ENCODE data around the gene PAFAH1B2.
"Not testable (repeated sequence)": the region's sequence is repeated elsewhere in the genome, so short reads cannot be mapped to it uniquely, and the experiment has no call there.

Gene PAFAH1B2

DNA sequence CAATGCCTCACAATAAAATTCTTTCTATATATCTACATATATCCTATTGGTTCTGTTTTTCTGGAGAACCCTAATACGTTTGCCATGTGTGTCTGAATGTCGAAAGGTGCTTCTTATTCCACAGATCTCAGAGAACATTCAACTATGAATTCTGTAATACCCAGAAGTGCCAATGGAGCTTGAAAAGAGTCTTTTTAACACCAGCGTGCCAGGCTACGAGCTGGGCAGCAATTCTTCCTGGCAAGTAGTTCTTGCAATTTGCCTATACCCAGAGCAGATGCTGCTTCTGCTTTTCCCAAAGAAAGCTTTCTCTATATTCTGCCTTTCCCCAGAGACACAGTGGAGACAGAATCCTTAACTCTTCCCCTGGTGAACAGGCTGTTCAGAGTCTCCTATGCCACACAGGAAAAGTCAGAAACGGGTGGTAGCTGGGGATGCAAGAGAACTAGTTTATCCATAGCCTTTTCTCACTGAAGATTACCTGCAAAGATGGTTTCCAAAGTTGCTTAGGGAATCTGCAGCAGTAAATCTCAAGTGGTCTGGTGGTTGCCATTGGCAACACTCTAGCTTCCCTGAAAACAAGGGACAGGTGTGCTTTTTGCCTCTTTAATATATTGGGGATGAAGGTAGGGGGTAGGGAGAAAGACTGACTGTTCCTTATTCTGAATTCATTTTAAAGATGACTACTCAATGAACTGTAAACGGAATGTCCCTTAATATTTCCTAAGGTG is 16.8 kb upstream of the PAFAH1B2 start:
- DNase-seq (ENCODE audit: low spot score): no peak

GRCh38 chr11:117128289-117128688 is 15.8 kb upstream of the PAFAH1B2 start:
- DNase-seq (ENCODE audit: low spot score): no peak

DNA sequence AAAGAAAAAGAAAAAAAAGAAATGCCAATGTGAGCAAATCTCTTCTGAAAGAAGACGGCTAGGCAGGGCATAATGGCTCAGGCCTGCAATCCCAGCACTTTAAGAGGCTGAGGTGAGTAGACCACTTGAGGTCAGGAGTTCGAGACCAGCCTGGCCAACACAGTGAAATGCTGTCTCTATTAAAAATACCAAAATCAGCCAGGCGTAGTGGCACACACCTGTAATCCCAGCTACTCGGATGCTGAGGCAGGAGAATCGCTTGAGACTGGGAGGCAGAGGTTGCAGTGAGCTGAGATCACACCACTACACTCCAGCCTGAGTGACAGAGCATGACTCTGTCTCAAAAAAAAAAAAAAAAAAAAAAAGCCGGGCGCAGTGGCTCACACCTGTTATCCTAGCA is 13.7 kb upstream of the PAFAH1B2 start:
- not testable (repeated sequence) for DNase-seq (ENCODE audit: low spot score)

- no peak for DNase-seq (ENCODE audit: low spot score)
Measured at GRCh38 chr11:117130879-117131278, 13.2 kb upstream of the PAFAH1B2 start.

DNA sequence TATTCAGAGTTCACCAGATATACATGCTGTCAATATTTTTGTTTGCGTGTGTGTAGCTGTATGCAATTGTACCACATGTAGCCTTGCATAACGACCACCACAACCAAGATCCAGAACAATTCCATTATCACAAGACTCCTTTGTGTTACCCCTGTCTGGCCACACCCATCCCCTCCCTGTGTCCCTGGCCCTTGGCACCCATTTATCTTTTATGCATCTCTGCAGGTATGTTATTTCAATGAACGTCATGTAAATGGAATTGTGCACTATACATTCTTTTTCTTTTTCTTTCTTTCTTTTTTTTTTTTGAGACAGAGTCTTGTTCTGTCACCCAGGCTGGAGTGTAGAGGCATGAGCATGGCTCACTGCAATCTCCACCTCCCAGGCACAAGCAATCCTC is 9.7 kb upstream of the PAFAH1B2 start:
- no peak for DNase-seq (ENCODE audit: low spot score)

DNA sequence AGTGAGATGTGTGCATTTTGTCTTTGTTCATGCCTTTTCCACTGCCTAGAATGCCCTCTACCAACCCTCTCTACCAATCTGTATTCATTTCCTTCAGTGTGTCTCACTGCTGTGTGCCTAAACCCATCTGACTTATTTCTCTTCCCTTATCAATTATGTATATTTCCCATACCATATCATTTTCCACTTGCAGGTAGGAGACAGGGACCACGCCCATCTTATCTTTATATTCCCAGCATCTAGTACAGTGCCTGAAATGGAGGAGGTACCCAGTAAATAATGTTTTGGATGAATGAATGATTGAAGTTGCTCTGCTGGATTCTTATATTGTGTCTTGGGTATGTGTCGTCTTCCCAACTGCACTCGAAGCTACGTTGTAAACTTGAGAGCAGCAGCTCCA is 9.1 kb upstream of the PAFAH1B2 start:
- not testable (repeated sequence) for DNase-seq (ENCODE audit: low spot score)

DNA sequence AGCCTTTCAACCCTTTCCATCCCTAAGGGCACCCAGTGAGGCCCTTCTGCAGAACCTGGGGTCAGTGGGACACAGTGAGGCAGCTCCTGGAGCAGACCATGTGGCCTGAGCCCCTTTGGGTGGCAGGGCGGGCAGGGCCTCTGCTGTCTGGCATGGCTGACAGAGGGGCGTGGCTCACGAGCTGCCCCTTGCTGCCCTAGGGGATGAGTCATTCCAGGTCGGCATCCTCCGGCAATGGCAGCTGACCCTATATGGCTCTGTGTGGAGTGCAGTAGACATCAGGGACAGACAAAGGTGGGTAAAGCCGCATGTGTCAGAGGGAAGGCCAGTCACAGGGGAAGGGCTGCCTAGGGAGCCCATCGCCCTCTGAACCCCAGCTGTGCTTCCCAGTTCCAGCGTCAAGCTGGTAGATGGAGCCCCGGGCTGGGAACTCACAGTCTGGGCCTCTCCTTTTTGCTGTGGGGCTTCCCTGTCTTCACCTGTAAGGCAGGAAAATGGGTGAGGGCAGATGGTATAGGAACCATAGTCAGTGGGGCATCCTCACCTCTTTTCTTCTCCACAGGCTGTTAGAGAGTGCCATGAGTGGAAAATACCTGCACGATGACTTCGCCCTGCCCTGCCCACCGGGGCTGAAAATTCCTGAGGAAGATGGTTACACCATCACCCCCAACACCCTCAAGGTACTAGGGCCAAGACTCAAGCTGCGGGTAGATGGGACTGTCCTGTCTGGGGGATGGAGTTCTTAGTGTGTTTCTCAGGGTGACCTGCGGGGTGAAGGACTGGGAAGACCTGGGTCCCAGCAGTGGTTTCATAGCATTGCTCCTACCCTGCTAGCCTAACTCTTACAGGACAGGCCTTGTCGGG is 6.6 kb upstream of the PAFAH1B2 start:
- DNase-seq (ENCODE audit: low spot score): not testable (repeated sequence)

DNA sequence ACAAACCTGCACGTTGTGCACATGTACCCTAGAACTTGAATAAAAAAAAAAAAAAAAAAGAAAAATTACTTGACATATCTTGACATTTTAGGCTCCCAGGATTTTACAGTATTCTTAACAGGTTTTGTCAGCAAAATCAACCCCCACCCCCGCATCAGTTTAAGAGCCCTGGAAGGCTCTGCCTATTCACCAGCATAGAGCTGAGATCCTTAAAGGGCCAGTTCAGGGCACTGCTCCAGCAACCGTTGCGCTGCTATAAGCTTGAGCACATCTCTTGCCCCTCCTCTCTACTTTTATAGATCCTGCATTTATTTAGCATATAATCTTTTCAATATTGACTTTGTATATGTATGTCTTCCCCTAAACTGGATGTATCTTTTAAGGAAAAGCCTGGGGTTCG is 697 bp upstream of the PAFAH1B2 start:
- DNase-seq (ENCODE audit: low spot score): peak; percentile 24

- DNase-seq (ENCODE audit: low spot score): peak; percentile 41
Measured at GRCh38 chr11:117144477-117145392, 648 bp downstream of the PAFAH1B2 start.

- no peak for DNase-seq (ENCODE audit: low spot score)
Measured at GRCh38 chr11:117145393-117145761, 1.3 kb downstream of the PAFAH1B2 start.

DNA sequence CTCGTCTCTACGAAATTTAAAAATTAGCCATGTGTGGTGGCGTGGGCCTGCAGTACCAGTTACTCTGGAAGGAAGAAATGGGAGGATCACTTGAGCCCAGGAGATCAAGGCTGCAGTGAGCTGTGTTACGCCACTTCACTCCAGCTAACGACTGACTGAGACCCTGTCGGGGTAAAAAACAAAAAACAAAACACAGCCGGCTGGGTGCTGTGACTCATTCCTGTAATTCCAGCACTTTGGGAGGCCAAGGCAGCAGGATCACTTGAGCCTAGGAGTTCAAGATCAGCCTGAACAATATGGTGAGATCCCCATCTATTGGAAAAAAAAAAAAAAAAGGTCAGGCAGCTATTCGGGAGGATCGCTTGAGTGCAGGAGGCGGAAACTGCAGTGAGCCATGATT is 2.4 kb downstream of the PAFAH1B2 start:
- no peak for DNase-seq (ENCODE audit: low spot score)

- no peak for DNase-seq (ENCODE audit: low spot score)
Measured at GRCh38 chr11:117152066-117152465, 8.0 kb downstream of the PAFAH1B2 start.

DNA sequence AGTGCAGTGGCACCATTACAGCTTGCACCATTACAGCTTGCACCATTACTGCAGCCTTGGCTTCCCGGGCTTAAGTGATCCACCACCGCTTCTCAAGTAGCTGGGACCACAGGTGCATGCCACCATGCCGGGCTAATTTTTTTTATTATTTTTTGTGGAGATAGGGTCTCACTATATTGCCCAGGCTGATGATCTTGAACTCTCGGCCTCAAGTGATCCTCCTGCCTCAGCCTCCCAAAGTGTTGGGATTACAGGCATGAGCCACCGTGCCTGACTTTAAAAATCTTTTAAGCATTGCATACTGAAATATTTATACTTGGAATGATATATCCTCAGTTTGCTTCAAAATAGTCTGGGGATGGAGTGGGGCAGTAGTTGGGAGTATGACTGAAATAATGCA is 10.4 kb downstream of the PAFAH1B2 start:
- DNase-seq (ENCODE audit: low spot score): no peak

DNA sequence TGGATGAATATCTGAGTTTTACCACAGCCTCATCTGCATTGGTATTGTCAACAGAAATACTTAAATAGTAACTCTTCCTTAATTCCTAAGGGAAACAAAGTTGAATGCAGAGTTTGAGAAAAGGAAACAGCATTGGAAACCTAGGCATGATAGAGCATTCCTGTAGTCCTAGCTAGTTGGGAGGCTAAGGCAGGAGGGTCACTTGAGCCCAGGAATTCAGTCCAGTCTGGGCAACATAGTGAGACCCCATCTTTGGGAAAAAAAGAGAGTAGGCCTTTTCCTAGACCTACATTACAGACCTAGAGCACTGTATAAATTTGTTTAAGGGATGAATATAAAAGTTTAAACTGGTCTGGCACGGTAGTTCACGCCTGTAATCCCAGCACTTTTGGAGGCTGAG is 13.4 kb downstream of the PAFAH1B2 start:
- DNase-seq (ENCODE audit: low spot score): no peak

DNA sequence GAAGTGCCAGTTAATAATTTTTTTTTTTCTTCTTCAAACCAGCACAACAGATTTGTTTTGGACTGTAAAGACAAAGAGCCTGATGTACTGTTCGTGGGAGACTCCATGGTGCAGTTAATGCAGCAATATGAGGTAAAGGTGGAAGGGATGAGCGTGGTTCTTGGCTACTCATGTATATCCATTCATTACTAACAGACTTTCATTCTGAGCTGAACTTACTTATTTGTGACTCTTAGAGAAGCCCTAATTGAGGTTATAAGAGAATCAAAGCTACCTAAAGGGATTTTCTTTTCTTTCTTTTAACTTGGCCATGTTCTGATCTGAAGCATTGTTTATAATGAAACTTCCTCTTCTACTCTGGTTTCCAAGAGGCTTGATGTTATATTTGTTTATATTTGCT is 15.8 kb downstream of the PAFAH1B2 start:
- DNase-seq (ENCODE audit: low spot score): no peak

GRCh38 chr11:117160826-117161225 is 16.7 kb downstream of the PAFAH1B2 start:
- no peak for DNase-seq (ENCODE audit: low spot score)

DNA sequence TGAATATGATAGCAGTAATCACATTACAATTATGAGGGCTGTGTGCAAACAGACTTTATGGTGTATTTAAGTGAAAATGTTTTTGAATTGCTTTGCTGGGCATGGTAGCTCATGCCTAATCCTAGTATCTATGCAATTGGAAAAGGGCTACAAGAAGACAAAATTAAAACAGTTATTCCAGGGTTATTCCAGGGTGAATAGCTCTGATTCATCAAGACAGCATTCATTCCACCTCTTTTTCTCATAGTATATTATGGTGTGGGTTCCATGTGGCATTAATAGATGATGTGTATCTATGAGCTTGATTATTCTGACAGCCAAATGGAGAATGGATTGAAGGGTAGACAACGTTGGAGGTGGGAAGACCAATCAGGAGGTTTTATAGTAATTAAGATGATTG is 22.4 kb downstream of the PAFAH1B2 start:
- DNase-seq (ENCODE audit: low spot score): no peak

- DNase-seq (ENCODE audit: low spot score): no peak
Measured at GRCh38 chr11:117169736-117170135, 25.6 kb downstream of the PAFAH1B2 start.

DNA sequence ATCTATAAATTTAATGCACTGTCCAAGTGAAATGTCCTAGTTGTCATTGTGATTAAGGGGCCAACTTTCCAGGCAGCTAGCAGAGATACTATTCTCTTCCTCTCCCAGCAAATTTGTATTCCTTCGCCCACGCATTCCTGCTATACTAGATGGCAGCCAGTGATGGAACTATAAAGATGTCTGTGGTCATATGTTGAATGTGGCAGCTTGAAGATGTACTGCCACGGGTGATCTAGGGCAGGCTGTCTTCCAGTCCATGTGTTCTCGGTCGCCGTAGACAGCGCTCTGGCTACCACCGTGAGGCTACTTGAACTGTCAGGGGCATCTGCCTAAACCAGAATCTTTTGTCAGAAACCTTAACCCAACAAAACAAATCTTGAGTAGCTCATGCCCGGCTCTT is 26.1 kb downstream of the PAFAH1B2 start:
- DNase-seq (ENCODE audit: low spot score): no peak

GRCh38 chr11:117171007-117171403 is 26.9 kb downstream of the PAFAH1B2 start:
- DNase-seq (ENCODE audit: low spot score): no peak

GRCh38 chr11:117171404-117172061 is 27.4 kb downstream of the PAFAH1B2 start:
- DNase-seq (ENCODE audit: low spot score): no peak

Data from activated CD4-positive, alpha-beta T cell treated with anti-CD3 and anti-CD28 coated beads, Interleukin-2, Interleukin-4, amounts not matched to agents 100 ng/mL and 50 ng/mL, durations not matched to agents 16 hours and 8 hours (primary cell).